Measurements from ENCODE around the gene BCL2L2.
A peak's percentile ranks its signal among the peaks of the same experiment; 100 is the strongest.

Gene BCL2L2

GRCh38 chr14:23299986-23300686 is 6.5 kb upstream of the BCL2L2 start:
- no peak for DNase-seq

GRCh38 chr14:23300687-23301223 is 5.9 kb upstream of the BCL2L2 start:
- peak; percentile 41 for DNase-seq

GRCh38 chr14:23301288-23301968 is 5.2 kb upstream of the BCL2L2 start:
- peak; percentile 98 for DNase-seq

- DNase-seq, result peak; percentile 67
Measured at GRCh38 chr14:23301969-23302289, 4.7 kb upstream of the BCL2L2 start.

- peak; percentile 95 for DNase-seq
Measured at GRCh38 chr14:23302290-23303225, 4.1 kb upstream of the BCL2L2 start, which contains the start of gene PPP1R3E. TSS of gene PPP1R3E (minus strand) at chr14:23302859. CDS start at chr14:23302576, 283 bp downstream.

GRCh38 chr14:23307146-23307530 is 505 bp downstream of the BCL2L2 start:
- no peak for DNase-seq

- no peak for DNase-seq
Measured at GRCh38 chr14:23307687-23308644, 1.3 kb downstream of the BCL2L2 start.

GRCh38 chr14:23308721-23309445 is 2.2 kb downstream of the BCL2L2 start:
- no peak for DNase-seq

GRCh38 chr14:23310546-23310945 is 3.9 kb downstream of the BCL2L2 start:
- DNase-seq, result no peak

GRCh38 chr14:23316300-23316699 is 9.7 kb downstream of the BCL2L2 start:
- DNase-seq, result no peak

GRCh38 chr14:23319746-23320583 is 13.3 kb downstream of the BCL2L2 start:
- no peak for DNase-seq

- peak; percentile 98 for DNase-seq
Measured at GRCh38 chr14:23320584-23321571, 14.2 kb downstream of the BCL2L2 start, which contains the start of gene PABPN1. TSS of gene PABPN1 (plus strand) at chr14:23321457. CDS start at chr14:23321470, 13 bp downstream.

GRCh38 chr14:23321572-23322547 is 15.2 kb downstream of the BCL2L2 start:
- DNase-seq, result peak; percentile 49

GRCh38 chr14:23322568-23323517 is 16.2 kb downstream of the BCL2L2 start:
- DNase-seq, result no peak

- no peak for DNase-seq
Measured at GRCh38 chr14:23323838-23324454, 17.3 kb downstream of the BCL2L2 start.

- DNase-seq, result no peak
Measured at GRCh38 chr14:23324455-23324846, 17.8 kb downstream of the BCL2L2 start.
